IMR-90 (cell line): ENCODE measurements around the gene IFNK. TPM values are rescaled to one million over a fixed set of nuclear protein-coding genes. Genes with fewer than 3 reads are reported as not detected.

Experiments used
- ATAC-seq: fragments of 200-7000 bp; cut with Tn5 transposase; 2 replicates; pipeline ENCODE4 v1.9.1; 2020; ENCODE audit warnings: low read depth, mild to moderate bottlenecking, moderate library complexity
- BruUV-seq: library from RNA; stranded (reverse); fragments of 400-500 nt; replicated peaks from 2 replicates; lab custom pipeline; 2021; lab: Mats Ljungman, UMichigan
- CTCF ChIA-PET: fragments of 300-600 bp; formaldehyde crosslinking; extraction: SDS; loops from one replicate; lab custom pipeline; 2021; ENCODE audit warnings: antibody characterized with exemption; lab: Yijun Ruan, JAX
- POLR2A ChIA-PET: fragments of 300-600 bp; sonication (Branson Sonifier 250); formaldehyde crosslinking; loops from one replicate; lab custom pipeline; 2022; ENCODE audit warnings: antibody characterized with exemption; ENCODE audit not compliant: unreplicated experiment; lab: Charles Lee
- DNase-seq: peaks from one replicate; pipeline ENCODE4 v3.0.0; 2013
- H2AFZ ChIP-seq: replicated peaks from 2 replicates; pipeline ENCODE3; 2013; ENCODE audit warnings: low read length, mild to moderate bottlenecking; ENCODE audit not compliant: poor library complexity
- H2AK5ac ChIP-seq: 2 replicates; pipeline ENCODE4 v1.6.1; 2013; ENCODE audit warnings: low read depth, low read length, inconsistent platforms
- H2AK9ac ChIP-seq: replicated peaks from 2 replicates; pipeline ENCODE3; 2013; ENCODE audit warnings: mild to moderate bottlenecking, low read depth, low read length, moderate library complexity; ENCODE audit not compliant: poor library complexity
- H2BK120ac ChIP-seq: 2 replicates; pipeline ENCODE4 v1.6.1; 2013; ENCODE audit warnings: low read depth, low read length, inconsistent platforms
- H2BK15ac ChIP-seq: 3 replicates; pipeline ENCODE4 v1.6.1; 2013; ENCODE audit warnings: low read depth, low read length, inconsistent platforms
- H2BK20ac ChIP-seq: 2 replicates; pipeline ENCODE4 v1.6.1; 2013; ENCODE audit warnings: low read depth, mild to moderate bottlenecking, inconsistent platforms, low read length, moderate library complexity
- H2BK5ac ChIP-seq: 2 replicates; pipeline ENCODE4 v1.6.1; 2013; ENCODE audit warnings: mild to moderate bottlenecking, low read depth, low read length, inconsistent platforms; ENCODE audit not compliant: poor library complexity, severe bottlenecking
- H3K14ac ChIP-seq: replicated peaks from 2 replicates; pipeline ENCODE4 v1.6.1; 2013; ENCODE audit warnings: low read depth, low read length, inconsistent platforms
- H3K18ac ChIP-seq: 2 replicates; pipeline ENCODE4 v1.6.1; 2013; ENCODE audit warnings: low read depth, low read length, control low read depth
- H3K23ac ChIP-seq: 2 replicates; pipeline ENCODE4 v1.6.1; 2013; ENCODE audit warnings: low read depth, low read length, inconsistent platforms
- H3K27ac ChIP-seq: 2 replicates; pipeline ENCODE4 v1.5.1; 2013; ENCODE audit warnings: mild to moderate bottlenecking, control low read depth, low read length; ENCODE audit not compliant: insufficient read depth
- H3K27me3 ChIP-seq: 2 replicates; pipeline ENCODE4 v1.6.1; 2013; ENCODE audit warnings: low read length; ENCODE audit not compliant: control insufficient read depth, insufficient read depth
- H3K36me3 ChIP-seq: 2 replicates; pipeline ENCODE4 v1.6.1; 2013; ENCODE audit warnings: low read length, mixed read lengths; ENCODE audit not compliant: control insufficient read depth, insufficient read depth
- H3K4ac ChIP-seq: 2 replicates; pipeline ENCODE4 v1.6.1; 2013; ENCODE audit warnings: low read depth, low read length, inconsistent platforms
- H3K4me1 ChIP-seq: 2 replicates; pipeline ENCODE4 v1.6.1; 2013; ENCODE audit warnings: low read length, mixed read lengths; ENCODE audit not compliant: control insufficient read depth, insufficient read depth
- H3K4me2 ChIP-seq: 2 replicates; pipeline ENCODE4 v1.6.1; 2013; ENCODE audit warnings: low read depth, mild to moderate bottlenecking, control low read depth, low read length, moderate library complexity
- H3K4me3 ChIP-seq: 2 replicates; pipeline ENCODE4 v1.5.1; 2013; ENCODE audit warnings: low read depth, mild to moderate bottlenecking, control low read depth, low read length, moderate library complexity; ENCODE audit not compliant: insufficient read depth
- H3K56ac ChIP-seq: 2 replicates; pipeline ENCODE4 v1.6.1; 2013; ENCODE audit warnings: low read length, inconsistent platforms; ENCODE audit not compliant: insufficient read depth; ENCODE audit errors: extremely low read depth
- H3K79me1 ChIP-seq, 2 experiments: 2 replicates each; pipeline ENCODE4 v1.6.1; 2013; ENCODE audit warnings: low read length in 2 of 2, inconsistent platforms in 1 of 2, low read depth in 1 of 2
- H3K9ac ChIP-seq: 2 replicates; pipeline ENCODE4 v1.6.1; 2013; ENCODE audit warnings: low read depth, low read length, control low read depth
- H3K9me1 ChIP-seq: 2 replicates; pipeline ENCODE4 v1.6.1; 2013; ENCODE audit warnings: low read length, inconsistent platforms; ENCODE audit not compliant: insufficient read depth
- H3K9me3 ChIP-seq: 2 replicates; pipeline ENCODE4 v1.6.1; 2013; ENCODE audit warnings: low read length; ENCODE audit not compliant: control insufficient read depth, insufficient read depth
- H4K20me1 ChIP-seq: 2 replicates; pipeline ENCODE4 v1.6.1; 2013; ENCODE audit warnings: low read length, inconsistent platforms; ENCODE audit not compliant: insufficient read depth
- H4K5ac ChIP-seq: 2 replicates; pipeline ENCODE4 v1.6.1; 2013; ENCODE audit warnings: mild to moderate bottlenecking, low read depth, low read length, control low read depth
- H4K8ac ChIP-seq, 2 experiments: 2 replicates each; pipeline ENCODE4 v1.6.1; 2013; ENCODE audit warnings: low read depth in 2 of 2, low read length in 2 of 2, control low read depth in 1 of 2, inconsistent platforms in 1 of 2
- H4K91ac ChIP-seq: 2 replicates; pipeline ENCODE4 v1.6.1; 2013; ENCODE audit warnings: low read depth, low read length, inconsistent platforms; ENCODE audit not compliant: insufficient read depth
- CHD1 ChIP-seq: IDR thresholded peaks from 2 replicates; pipeline ENCODE4 v1.6.1; 2012; ENCODE audit warnings: low read depth, low read length, improper control_type of control experiment
- WGBS, 2 experiments: methylation state at CpG; one replicate each; pipeline versions ENCODE4 v1.1.5 to v1.1.7; 2013; ENCODE audit warnings: missing lambda C conversion rate in 2 of 2; ENCODE audit not compliant: insufficient read length in 1 of 2; ENCODE audit errors: extremely low coverage in 2 of 2; 5-methylcytosine and 5-hydroxymethylcytosine counted together
- dilution Hi-C: fragments of 300-500 bp; cut with HindIII; formaldehyde crosslinking; loops from one replicate; pipeline ENCODE4 v1.14.3; 2018; ENCODE audit warnings: low sequenced_read_pairs; ENCODE audit not compliant: unreplicated experiment
- in situ Hi-C: fragments of 300-500 bp; cut with MboI; formaldehyde crosslinking; loops from 3 replicates; pipeline ENCODE4 v1.14.3; 2019; ENCODE audit warnings: low sequenced_read_pairs, inconsistent platforms, mixed read lengths
- intact Hi-C: fragments of 100-400 bp; cut with micrococcal nuclease; formaldehyde crosslinking; loops from 2 replicates; pipeline ENCODE4 v1.10.0; 2022
- polyA plus RNA-seq, 3 experiments: library from polyadenylated mRNA; depleted of rRNA; stranded (reverse); fragments of >200 nt; gene quantifications; 2 replicates each; pipeline ENCODE4 v1.2.3, GENCODE V29; 2012; ENCODE audit warnings: low replicate concordance in 1 of 3
- total RNA-seq: library from RNA; depleted of rRNA; stranded (reverse); fragments of >200 nt; gene quantifications from 2 replicates; pipeline ENCODE4 v1.2.3, GENCODE V29; 2012

IFNK gene
- total and polyA plus RNA-seq, 2 of the 4 experiments (the other 2 are of a cell fraction) = not detected

- H3K14ac ChIP-seq = no peak overlapping the region
- no peak overlapping the region for H3K4me2 ChIP-seq
- H3K18ac ChIP-seq = no peak overlapping the region
- H4K91ac ChIP-seq = no peak overlapping the region
- H3K4ac ChIP-seq = no peak overlapping the region
- H4K5ac ChIP-seq = no peak overlapping the region
- H2AK5ac ChIP-seq = no peak overlapping the region
- H3K9ac ChIP-seq = no peak overlapping the region
- no peak overlapping the region for H4K8ac ChIP-seq
- no peak overlapping the region for H3K23ac ChIP-seq
- H3K27me3 ChIP-seq = peaks cover 24% of the 10 kb centered on the region
- no peak overlapping the region for H2AK9ac ChIP-seq
- no peak overlapping the region for H2BK120ac ChIP-seq
- no TSS peak for BruUV-seq
- ChIA-PET CTCF (no interaction called here), POLR2A (no interaction called here)
- H3K36me3 ChIP-seq = no peaks in the 10 kb centered on the region
- H2BK20ac ChIP-seq = no peak overlapping the region
- ATAC-seq (no peak), DNase-seq (no peak)
- TF ChIP-seq CHD1 = no peak
- intact Hi-C loops (no loop called here), in situ Hi-C loops (no loop called here), dilution Hi-C loops (no loop called here)
- no peak overlapping the region for H2BK15ac ChIP-seq
- no peak overlapping the region for H2AFZ ChIP-seq
- H3K4me3 ChIP-seq = no peak overlapping the region
- H4K20me1 ChIP-seq = no peaks in the 10 kb centered on the region
- H3K9me3 ChIP-seq = no peaks in the 10 kb centered on the region
- no peak overlapping the region for H2BK5ac ChIP-seq
- no peak overlapping the region for H3K27ac ChIP-seq
- no CpG with 5 or more reads among the region's 1 CpG for WGBS, 2 experiments
- H3K56ac ChIP-seq = no peak overlapping the region
- no peaks in the 10 kb centered on the region for H3K9me1 ChIP-seq
- no peaks in the 10 kb centered on the region for H3K79me1 ChIP-seq
- H3K4me1 ChIP-seq = no peaks in the 10 kb centered on the region
These were observed 8.0 kb downstream of the IFNK start for GRCh38 chr9:27532046-27532445.
